Mesothelial cell of epicardium (in vitro differentiated cells): ENCODE measurements around the gene RCL1. TPM values are rescaled to one million over a fixed set of nuclear protein-coding genes. Genes with fewer than 3 reads are reported as not detected.

ENCODE experiments used
- DNase-seq, 2 experiments: peaks; one replicate each; pipeline ENCODE4 v3.0.0; 2021; ENCODE audit warnings: low spot score in 2 of 2; ENCODE audit not compliant: unreplicated experiment in 2 of 2
- H3K27ac Mint-ChIP-seq: 2 replicates; pipeline ENCODE4 v1.8.0; 2021; ENCODE audit warnings: mixed read lengths
- H3K27me3 Mint-ChIP-seq: 2 replicates; pipeline ENCODE4 v1.8.0; 2021; ENCODE audit warnings: low read depth, mixed read lengths
- H3K36me3 Mint-ChIP-seq: 2 replicates; pipeline ENCODE4 v1.8.0; 2021; ENCODE audit warnings: mixed read lengths
- H3K4me1 Mint-ChIP-seq: 2 replicates; pipeline ENCODE4 v1.8.0; 2021; ENCODE audit warnings: mixed read lengths
- H3K4me3 Mint-ChIP-seq: 2 replicates; pipeline ENCODE4 v1.8.0; 2021; ENCODE audit warnings: mild to moderate bottlenecking, moderate library complexity, mixed read lengths
- H3K9me3 Mint-ChIP-seq: 2 replicates; pipeline ENCODE4 v1.8.0; 2021; ENCODE audit warnings: mixed read lengths
- total RNA-seq: library from RNA; stranded (reverse); gene quantifications from 3 replicates; pipeline ENCODE4 v1.2.1, GENCODE V29; 2021
- TF ChIP-seq, protein P1 (sequence below): fragments of 200-600 bp; sonication (generic); IDR thresholded peaks from one replicate; pipeline ENCODE4 v1.5.0; 2021; ENCODE audit warnings: antibody characterized with exemption; ENCODE audit not compliant: unreplicated experiment

The RCL1 gene
- total RNA-seq, 1 donor from 2014 or later, result 21.2 TPM

DNA sequence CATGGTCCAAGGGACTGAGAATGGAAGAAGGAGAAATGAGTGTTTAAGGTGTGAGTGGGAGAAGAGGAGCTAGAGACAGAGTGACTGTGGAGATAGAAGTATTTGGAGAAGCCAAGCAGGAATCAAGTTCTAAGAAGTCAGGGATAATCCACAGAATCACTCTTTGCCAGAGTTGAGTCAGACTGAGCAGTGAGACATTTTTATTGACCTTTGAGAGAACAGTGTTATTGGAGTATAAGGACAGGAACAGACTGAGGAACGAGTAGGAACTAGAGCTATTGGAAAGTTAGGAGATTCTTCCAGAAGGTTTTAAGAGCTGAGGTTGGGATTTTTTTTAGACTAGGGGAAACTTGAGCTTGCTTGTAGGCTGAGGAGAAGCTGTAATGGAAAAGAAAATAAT, 37.2 kb downstream of the RCL1 start:
- H3K27ac Mint-ChIP-seq, result no peak overlapping the region
- H3K9me3 Mint-ChIP-seq, result no peaks in the 10 kb centered on the region
- no peaks in the 10 kb centered on the region for H3K27me3 Mint-ChIP-seq
- TF ChIP-seq, protein P1, sequence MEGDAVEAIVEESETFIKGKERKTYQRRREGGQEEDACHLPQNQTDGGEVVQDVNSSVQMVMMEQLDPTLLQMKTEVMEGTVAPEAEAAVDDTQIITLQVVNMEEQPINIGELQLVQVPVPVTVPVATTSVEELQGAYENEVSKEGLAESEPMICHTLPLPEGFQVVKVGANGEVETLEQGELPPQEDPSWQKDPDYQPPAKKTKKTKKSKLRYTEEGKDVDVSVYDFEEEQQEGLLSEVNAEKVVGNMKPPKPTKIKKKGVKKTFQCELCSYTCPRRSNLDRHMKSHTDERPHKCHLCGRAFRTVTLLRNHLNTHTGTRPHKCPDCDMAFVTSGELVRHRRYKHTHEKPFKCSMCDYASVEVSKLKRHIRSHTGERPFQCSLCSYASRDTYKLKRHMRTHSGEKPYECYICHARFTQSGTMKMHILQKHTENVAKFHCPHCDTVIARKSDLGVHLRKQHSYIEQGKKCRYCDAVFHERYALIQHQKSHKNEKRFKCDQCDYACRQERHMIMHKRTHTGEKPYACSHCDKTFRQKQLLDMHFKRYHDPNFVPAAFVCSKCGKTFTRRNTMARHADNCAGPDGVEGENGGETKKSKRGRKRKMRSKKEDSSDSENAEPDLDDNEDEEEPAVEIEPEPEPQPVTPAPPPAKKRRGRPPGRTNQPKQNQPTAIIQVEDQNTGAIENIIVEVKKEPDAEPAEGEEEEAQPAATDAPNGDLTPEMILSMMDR, result no peak
- no peaks in the 10 kb centered on the region for H3K4me1 Mint-ChIP-seq
- peaks cover 15% of the 10 kb centered on the region for H3K36me3 Mint-ChIP-seq
- DNase-seq, result no peak
- H3K4me3 Mint-ChIP-seq, result no peak overlapping the region

DNA sequence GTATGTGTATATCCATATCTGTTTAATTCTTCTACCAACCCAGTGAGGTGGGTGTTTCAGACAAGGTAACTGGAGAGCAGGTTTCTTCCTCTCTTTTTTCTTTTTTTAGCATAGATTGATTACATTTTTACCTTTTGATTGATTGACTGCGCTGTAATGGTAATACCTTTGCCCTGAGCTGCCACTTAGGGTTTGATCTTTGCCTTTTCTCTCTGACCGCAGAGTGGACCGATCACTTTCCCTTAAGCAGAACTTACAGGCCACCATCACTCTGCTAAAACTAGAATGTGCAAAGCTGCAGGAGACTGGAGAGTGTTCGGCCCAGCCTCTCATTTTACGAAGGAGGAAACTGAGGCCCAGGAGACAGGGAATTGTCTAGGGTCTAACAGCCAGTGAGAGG, 38.0 kb downstream of the RCL1 start:
- H3K36me3 Mint-ChIP-seq, result peaks cover 19% of the 10 kb centered on the region
- no peak overlapping the region for H3K4me3 Mint-ChIP-seq
- H3K9me3 Mint-ChIP-seq, result no peaks in the 10 kb centered on the region
- no peaks in the 10 kb centered on the region for H3K4me1 Mint-ChIP-seq
- TF ChIP-seq, protein P1, result no peak
- H3K27ac Mint-ChIP-seq, result no peak overlapping the region
- DNase-seq, result no peak
- no peaks in the 10 kb centered on the region for H3K27me3 Mint-ChIP-seq

DNA sequence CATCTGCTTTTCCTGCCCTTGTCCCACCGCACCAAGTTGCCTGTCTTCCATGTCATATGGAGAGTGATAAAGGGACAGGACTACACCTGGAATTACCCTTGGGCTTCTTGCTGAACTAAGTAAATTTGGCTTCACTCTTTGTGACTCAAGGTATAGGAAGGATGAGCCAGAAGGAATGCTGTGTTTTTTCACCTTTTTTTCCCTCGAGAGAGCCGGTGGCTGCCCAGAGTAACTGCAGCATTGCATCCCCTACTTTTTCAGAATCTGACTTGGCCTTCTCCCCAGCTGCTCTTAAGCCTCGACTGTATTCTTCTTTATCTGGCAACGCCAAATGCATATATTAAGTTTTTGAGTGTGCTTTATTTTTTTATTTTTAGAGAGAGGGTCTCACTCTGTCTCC, 38.4 kb downstream of the RCL1 start:
- DNase-seq, result no peak
- Mint-ChIP-seq H3K4me1 (no peaks in the 10 kb centered on the region), H3K4me3 (no peak overlapping the region), H3K27me3 (no peaks in the 10 kb centered on the region), H3K27ac (no peak overlapping the region), H3K36me3 (peaks cover 19% of the 10 kb centered on the region), H3K9me3 (no peaks in the 10 kb centered on the region)
- TF ChIP-seq, protein P1, result no peak

DNA sequence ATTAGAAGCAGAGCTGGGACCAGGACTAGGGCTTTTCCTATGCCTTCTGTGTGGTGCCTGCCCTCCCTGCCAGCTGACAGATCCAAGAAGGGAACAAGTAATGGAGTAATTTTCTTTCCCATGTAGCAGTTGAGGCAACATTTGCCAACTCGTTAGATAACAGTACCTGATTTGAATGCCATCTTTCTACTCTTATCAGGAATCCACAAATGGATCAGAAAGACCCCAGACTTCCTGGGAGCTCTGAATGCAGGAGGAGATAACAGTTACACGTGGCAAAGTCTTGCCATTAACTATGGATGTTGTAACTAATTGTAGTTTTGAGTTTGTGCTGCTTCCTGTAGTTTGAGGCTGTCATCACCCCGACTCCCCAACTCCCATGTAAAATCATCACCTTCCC, 39.2 kb downstream of the RCL1 start:
- H3K27ac Mint-ChIP-seq, result no peak overlapping the region
- no peak overlapping the region for H3K4me3 Mint-ChIP-seq
- TF ChIP-seq, protein P1, result no peak
- peaks cover 23% of the 10 kb centered on the region for H3K36me3 Mint-ChIP-seq
- DNase-seq, result no peak
- no peaks in the 10 kb centered on the region for H3K9me3 Mint-ChIP-seq
- no peaks in the 10 kb centered on the region for H3K4me1 Mint-ChIP-seq
- no peaks in the 10 kb centered on the region for H3K27me3 Mint-ChIP-seq

DNA sequence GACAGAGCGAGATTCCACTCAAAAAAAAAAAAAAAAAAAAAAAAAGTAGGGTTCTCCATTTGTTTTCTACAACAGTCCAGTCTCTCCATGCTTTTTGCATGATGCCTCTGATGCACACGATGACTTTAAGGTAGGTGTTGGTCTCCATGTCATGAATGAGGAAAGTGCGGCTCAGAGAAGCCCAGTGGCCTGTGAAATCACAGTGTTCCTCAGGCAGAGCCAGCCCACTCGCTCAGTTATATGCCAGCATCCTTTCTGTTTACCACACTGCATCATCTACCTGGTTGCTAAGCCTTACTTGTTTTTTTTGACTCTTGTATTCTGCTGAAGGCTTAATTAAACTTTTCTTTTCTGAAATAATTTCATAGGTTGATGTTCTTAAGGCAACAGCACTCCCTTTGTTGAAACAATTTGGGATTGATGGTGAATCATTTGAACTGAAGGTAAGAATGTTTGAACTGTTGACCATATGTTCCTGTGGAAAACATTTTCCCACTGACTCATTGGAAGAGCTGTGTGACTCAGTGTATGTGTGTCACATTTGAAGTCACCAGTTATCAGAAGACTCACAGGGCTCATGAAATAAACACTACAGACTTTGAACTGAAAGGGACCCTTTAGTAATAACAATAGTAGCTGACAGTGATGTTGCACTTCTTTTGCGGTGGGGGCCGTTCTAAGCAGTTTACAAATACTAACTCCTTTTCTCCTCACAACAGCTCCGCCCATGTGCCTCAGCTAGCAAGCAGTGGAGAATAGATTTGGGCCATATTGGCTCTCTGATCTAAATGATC, 40.2 kb downstream of the RCL1 start:
- no peak for DNase-seq
- Mint-ChIP-seq H3K4me3 (no peak overlapping the region), H3K27ac (no peak overlapping the region), H3K27me3 (no peaks in the 10 kb centered on the region), H3K4me1 (no peaks in the 10 kb centered on the region), H3K9me3 (no peaks in the 10 kb centered on the region), H3K36me3 (peaks cover 23% of the 10 kb centered on the region)
- TF ChIP-seq, protein P1, result no peak
